HepG2 (cell line): Measurements from ENCODE around the gene CD7. TPM values are rescaled to one million over a fixed set of nuclear protein-coding genes. Genes with fewer than 3 reads are reported as not detected.

Experiments
- AHDC1 ChIP-seq: sonication (generic); formaldehyde crosslinking; IDR thresholded peaks from 2 replicates; pipeline ENCODE4 v1.5.1; 2020; ENCODE audit warnings: mild to moderate bottlenecking, missing genetic modification reagents, borderline replicate concordance
- HDAC1 ChIP-seq: sonication (generic); formaldehyde crosslinking; IDR thresholded peaks from 2 replicates; pipeline ENCODE4 v1.5.1; 2020; ENCODE audit warnings: mild to moderate bottlenecking, missing genetic modification reagents
- PLSCR1 ChIP-seq: sonication (generic); formaldehyde crosslinking; IDR thresholded peaks from 2 replicates; pipeline ENCODE4 v1.5.0; 2020; ENCODE audit warnings: missing genetic modification reagents, mild to moderate bottlenecking, borderline replicate concordance
- SIX1 ChIP-seq: sonication (generic); formaldehyde crosslinking; IDR thresholded peaks from 2 replicates; pipeline ENCODE4 v1.4.0; 2020; ENCODE audit warnings: missing genetic modification reagents, borderline replicate concordance
- ZBTB4 ChIP-seq: sonication (generic); formaldehyde crosslinking; IDR thresholded peaks from 2 replicates; pipeline ENCODE4 v1.4.0; 2020; ENCODE audit warnings: missing genetic modification reagents, mild to moderate bottlenecking, borderline replicate concordance
- ZFX ChIP-seq: sonication (generic); formaldehyde crosslinking; IDR thresholded peaks from 2 replicates; pipeline ENCODE4 v1.4.0; 2020; ENCODE audit warnings: mild to moderate bottlenecking, low read depth, missing genetic modification reagents, moderate library complexity
- ZNF180 ChIP-seq: sonication (generic); formaldehyde crosslinking; IDR thresholded peaks from 2 replicates; pipeline ENCODE4 v1.4.0; 2020; ENCODE audit warnings: low read depth, missing genetic modification reagents, borderline replicate concordance
- ZNF235 ChIP-seq: sonication (generic); formaldehyde crosslinking; IDR thresholded peaks from 2 replicates; pipeline ENCODE4 v1.8.1; 2023; ENCODE audit warnings: mild to moderate bottlenecking, missing genetic modification reagents, borderline replicate concordance
- ZNF83 ChIP-seq: sonication (generic); formaldehyde crosslinking; IDR thresholded peaks from 2 replicates; pipeline ENCODE4 v1.4.0; 2020; ENCODE audit warnings: missing genetic modification reagents, mild to moderate bottlenecking, borderline replicate concordance
- polyA plus RNA-seq, 8 experiments: library from polyadenylated mRNA; depleted of rRNA in 3 of 8; stranded (reverse) in 7 of 8; unstranded in 1 of 8; fragments of >200 nt; fragmentation: Illumina TruSeq in 4 of 8; extraction: Trizol in 4 of 8; gene quantifications; 2 replicates each; pipeline versions ENCODE4 v1.2.1 to v1.2.3, GENCODE V29; 2011 to 2016; ENCODE audit warnings: low read depth in 4 of 8, missing spikeins in 1 of 8, mixed read lengths in 1 of 8; ENCODE audit not compliant: insufficient read depth in 1 of 8
- total RNA-seq, 5 experiments: library from RNA; depleted of rRNA; stranded (reverse); fragments of >200 nt; fragmentation: Illumina TruSeq; extraction: Trizol; gene quantifications; 2 replicates each; pipeline ENCODE4 v1.2.3, GENCODE V29; 2016; ENCODE audit warnings: low read depth in 1 of 5
- TF ChIP-seq, protein P1 (sequence below): sonication (generic); formaldehyde crosslinking; IDR thresholded peaks from 2 replicates; pipeline ENCODE4 v1.4.0; 2020; ENCODE audit warnings: missing genetic modification reagents, borderline replicate concordance

CD7 gene
- total and polyA plus RNA-seq, 2 of the 13 experiments (the other 11 are each of a cell fraction or from before 2014, with no cell fraction given), result 67.6 to 76.4 TPM

- TF ChIP-seq PLSCR1 (CRISPR knock-in tag), result no peak
- TF ChIP-seq ZFX, result peak; percentile 41; the same call in 1 of the 2 replicates
- TF ChIP-seq, protein P1, sequence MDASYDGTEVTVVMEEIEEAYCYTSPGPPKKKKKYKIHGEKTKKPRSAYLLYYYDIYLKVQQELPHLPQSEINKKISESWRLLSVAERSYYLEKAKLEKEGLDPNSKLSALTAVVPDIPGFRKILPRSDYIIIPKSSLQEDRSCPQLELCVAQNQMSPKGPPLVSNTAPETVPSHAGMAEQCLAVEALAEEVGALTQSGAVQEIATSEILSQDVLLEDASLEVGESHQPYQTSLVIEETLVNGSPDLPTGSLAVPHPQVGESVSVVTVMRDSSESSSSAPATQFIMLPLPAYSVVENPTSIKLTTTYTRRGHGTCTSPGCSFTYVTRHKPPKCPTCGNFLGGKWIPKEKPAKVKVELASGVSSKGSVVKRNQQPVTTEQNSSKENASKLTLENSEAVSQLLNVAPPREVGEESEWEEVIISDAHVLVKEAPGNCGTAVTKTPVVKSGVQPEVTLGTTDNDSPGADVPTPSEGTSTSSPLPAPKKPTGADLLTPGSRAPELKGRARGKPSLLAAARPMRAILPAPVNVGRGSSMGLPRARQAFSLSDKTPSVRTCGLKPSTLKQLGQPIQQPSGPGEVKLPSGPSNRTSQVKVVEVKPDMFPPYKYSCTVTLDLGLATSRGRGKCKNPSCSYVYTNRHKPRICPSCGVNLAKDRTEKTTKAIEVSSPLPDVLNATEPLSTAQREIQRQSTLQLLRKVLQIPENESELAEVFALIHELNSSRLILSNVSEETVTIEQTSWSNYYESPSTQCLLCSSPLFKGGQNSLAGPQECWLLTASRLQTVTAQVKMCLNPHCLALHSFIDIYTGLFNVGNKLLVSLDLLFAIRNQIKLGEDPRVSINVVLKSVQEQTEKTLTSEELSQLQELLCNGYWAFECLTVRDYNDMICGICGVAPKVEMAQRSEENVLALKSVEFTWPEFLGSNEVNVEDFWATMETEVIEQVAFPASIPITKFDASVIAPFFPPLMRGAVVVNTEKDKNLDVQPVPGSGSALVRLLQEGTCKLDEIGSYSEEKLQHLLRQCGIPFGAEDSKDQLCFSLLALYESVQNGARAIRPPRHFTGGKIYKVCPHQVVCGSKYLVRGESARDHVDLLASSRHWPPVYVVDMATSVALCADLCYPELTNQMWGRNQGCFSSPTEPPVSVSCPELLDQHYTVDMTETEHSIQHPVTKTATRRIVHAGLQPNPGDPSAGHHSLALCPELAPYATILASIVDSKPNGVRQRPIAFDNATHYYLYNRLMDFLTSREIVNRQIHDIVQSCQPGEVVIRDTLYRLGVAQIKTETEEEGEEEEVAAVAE (CRISPR knock-in tag), result no peak
- no peak for TF ChIP-seq HDAC1 (CRISPR knock-in tag)
- TF ChIP-seq AHDC1 (CRISPR knock-in tag), result no peak
- no peak for TF ChIP-seq SIX1 (CRISPR knock-in tag)
- no peak for TF ChIP-seq ZNF83 (CRISPR knock-in tag)
- TF ChIP-seq ZNF235 (CRISPR knock-in tag), result no peak
- no peak for TF ChIP-seq ZNF180
- TF ChIP-seq ZBTB4, result no peak; the same call in 1 of the 2 replicates
Measured at GRCh38 chr17:82345151-82345976, 28.0 kb upstream of the CD7 start (continued).
